NCI-H1105 (cell line): ENCODE measurements around the gene ANXA1.
"Not testable (repeated sequence)": the region's sequence is repeated elsewhere in the genome, so short reads cannot be mapped to it uniquely, and the experiment has no call there.

Experiments
- DNase-seq: peaks from one replicate; lab custom pipeline; 2025; lab: John Stamatoyannopoulos, UW

The ANXA1 gene

DNA sequence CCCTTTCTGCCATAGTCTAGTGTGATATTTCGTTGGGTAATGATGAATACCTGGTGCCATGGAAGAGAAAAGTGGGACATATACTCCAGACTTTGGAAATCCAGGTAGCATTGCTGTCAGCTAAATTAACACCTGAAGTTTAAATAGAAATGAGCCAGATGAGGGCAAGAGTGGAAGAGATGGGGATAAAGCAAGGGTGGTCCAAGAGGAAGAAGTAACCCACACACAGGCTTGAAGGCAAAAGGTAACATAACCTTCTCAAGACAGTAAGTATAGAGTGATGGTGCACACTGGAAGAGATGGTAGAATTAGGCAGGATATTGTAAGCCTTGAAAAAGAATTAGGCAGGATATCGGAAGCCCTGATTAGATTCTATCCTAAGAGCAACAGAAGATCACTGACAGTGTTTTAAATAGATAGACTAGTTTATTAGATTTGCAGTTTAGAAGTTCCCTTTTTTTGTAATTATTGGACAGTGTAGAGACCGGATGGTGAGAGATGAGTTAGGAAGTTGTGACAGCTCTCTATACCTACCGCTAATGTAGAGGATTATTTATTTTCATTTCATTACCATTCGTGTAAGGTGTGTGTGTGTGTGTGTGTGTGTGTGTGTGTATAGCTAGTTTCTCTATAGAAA, 16.8 kb downstream of the ANXA1 start:
- DNase-seq = no peak

DNA sequence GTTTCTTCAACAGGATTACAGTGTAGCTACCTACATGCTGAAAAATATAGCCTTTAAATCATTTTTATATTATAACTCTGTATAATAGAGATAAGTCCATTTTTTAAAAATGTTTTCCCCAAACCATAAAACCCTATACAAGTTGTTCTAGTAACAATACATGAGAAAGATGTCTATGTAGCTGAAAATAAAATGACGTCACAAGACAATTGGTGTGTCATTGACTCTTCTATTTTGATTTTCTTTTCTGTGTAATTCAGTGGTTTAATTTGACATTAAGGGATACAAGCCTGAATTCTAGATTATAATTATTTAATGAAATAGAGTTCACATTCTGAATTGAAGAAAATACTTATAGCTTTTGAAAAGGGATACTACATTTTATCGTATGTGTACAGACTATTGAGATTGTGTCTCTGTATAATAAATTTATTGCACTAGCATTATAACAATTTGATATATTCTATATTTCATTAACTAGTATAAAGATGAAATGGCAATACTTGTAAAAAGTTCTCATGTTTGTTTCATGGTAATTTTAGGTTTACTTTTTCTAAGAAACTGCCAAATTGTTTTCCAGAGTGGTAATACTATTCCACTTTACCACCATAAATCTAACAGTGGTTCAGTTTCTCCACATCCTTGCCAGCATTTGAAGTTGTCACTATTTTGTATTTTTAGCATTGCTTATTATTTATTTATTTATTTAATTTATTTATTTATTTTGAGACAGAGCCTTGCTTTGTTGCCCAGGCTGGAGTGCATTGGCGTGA, 18.7 kb downstream of the ANXA1 start:
- no peak for DNase-seq

DNA sequence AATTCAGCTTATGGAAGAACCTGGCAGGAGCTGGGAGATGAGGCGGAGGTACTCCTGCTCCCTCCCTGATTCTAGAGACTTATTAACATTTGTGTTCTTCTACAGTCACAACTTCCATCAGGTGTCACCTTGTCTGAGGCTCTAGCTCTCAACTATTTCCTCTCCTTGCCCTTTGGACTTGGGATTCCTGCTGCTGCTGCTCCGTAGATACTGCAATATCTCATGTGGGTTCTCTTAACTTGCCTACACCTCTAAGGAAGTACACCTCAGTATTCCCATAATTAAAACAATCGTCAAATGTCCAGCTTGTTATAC, 21.2 kb downstream of the ANXA1 start:
- DNase-seq = no peak

DNA sequence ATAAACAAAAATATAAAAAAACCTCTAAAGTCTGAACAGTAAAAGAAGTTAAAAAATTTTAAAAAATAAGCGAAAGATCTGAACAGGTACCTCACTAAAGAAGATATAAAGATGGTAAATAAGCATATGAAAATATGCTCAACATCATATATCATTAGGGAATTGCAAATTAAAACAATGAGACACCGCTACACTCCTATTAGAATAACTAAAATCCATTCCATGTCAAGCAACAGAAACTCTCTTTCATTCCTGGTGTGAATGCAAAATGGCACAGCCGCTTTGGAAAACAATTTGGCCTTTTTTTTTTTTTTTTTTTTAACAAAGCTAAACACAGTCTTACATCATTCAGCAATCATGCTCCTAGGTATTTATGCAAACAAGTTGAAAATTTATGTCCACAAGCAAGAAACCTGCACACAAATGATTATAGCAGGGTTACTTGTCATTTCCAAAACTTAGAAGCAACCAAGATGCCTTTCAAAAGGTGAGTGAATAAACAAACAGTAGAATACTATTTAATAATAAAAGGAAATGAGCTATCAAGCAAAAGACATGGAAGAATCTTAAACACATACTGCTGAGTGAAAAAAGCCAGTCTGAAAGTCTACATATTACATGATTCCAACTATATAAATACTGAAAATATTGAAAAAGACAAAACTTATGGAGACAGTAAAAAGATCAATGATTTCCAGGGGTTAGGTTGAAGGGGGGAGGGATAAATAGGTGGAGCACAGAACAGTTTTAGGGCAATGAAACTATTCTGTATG, 22.1 kb downstream of the ANXA1 start:
- DNase-seq = no peak

DNA sequence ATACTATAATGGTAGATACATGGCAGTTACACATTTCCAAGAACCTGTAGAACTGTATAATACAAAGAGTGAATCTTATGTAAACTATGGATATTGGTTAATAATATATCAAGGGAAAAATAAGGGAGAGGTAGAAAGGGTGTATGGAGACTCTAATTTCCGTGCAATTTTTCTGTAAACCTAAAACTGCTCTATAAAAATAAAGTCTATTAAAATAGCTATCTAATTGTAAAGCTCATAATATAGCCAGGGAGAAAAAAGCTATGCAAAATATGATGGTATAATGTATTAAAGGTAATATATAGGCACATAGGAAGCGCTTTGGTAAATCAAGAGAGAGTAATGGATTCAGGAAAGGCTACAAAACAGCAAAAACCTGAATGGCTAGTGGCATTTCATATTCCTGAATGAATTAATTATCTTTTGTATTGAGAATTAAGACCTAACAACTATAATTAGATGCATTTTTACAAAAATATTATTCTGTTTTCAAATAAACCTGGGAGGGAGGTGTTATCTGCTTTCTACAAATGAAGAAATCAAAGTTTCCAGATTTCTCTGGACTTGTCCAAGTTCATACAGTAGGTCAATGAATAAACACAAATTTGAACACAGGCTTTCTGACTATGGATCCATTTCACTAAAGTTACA, 22.8 kb downstream of the ANXA1 start:
- no peak for DNase-seq

DNA sequence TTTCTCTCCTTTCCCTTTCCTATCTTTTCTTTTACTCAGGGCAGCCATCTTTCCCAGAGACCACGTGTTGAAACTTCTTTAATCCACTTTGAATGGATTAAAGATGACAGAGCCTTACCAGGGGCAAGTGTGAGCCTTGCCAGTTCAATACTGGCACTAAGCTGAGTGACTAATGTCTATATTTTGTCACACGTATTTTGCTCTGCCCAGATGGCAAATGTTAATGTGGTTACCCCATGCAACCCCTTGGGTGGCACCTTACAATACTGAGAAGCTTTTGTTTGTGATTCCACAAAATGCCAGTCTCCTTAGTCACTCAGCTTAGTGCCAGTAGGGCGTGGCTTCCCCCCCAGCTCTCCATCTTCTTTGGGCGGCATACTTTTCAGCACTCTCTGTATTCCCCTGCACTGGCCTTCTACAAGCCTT, 24.8 kb downstream of the ANXA1 start:
- DNase-seq = no peak

DNA sequence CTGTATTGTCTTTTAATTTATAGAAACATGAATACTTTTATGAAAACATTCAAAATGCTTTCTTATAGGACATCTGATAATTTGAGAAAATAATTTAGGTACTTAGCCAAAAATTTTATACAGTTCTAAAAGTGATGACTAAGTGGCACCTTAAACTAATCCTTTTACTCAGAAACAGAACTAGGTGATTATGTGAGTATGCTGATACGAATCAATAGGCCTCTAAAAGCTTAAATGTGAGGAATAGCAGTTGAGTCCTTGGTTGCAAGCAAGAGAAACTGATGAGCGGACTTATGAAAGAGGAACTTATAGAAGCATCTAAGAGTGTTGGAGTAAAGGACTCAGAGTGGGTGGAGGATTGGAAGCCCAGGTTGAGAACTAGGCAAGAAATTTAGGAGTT, 26.4 kb downstream of the ANXA1 start:
- DNase-seq = no peak

DNA sequence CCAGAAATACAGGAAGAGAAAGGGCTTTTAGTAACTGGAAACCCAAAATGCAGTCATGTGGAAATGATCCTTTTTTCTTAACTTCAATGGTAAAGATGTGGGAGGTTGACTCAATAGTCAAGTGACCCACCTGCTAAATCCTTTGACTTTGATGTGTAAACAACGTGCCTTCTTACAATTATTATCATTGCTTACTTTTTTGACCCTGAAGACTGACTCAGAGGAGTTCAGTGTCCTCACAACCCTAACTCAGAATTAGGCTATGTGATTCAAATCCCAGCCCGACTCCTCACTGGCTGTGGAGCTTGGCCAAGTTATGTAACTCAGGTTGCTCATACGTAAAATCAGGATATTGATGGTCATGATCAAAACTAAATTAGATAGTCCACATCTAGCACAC, 27.9 kb downstream of the ANXA1 start:
- DNase-seq = no peak

DNA sequence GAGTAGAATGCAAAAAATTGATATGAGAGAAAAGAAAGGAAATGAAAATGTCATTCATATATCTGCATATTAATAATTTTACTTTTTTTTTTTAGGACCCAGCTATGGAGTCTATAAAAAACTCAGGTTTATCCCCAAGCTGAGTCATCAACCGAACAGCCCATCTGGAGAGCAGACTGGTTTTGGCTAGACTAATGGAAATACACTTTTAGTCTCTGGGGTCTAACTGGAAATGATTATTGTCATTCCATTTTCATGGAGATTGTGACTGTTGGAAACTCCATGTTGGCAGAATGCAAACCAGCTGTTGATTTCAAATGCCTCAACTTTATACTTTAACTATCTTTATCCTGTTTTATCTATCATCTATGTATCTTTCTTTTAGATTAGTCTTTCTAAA, 28.7 kb downstream of the ANXA1 start:
- no peak for DNase-seq

DNA sequence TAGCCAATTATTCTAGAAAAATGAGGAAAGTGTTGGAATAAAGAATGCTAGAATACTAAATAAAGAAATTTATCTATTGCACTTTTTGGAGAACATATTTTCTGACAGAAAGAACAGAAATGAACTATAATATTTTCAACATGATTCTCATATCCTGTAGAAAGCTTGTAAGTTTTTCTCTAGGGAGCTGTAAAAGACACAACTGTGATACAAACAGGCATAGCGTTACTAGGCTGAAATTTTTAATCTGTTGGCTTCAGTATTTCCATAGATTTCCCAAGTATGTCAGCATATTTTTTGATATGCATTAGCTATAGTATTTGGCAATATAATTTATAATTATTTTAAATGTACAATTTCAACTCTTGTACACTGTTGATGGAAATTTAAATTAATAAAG, 31.3 kb downstream of the ANXA1 start:
- no peak for DNase-seq

DNA sequence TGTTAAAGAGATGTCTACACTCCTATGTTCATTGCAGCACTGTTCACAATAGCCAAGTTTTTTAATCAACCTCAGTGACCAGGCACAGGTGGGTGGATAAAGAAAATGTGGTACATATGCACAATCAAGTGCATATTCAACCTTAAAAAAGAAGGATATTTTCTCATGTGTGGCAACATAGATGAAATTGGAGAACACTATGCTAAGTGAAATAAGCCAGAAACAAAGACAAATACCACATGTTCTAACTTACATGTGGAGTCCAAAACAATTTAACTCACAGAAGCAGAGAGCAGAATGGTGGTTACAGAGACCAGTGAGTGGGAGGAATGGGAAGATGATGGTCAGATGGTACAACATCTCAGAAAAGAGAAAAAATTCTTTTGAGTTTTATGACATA, 31.8 kb downstream of the ANXA1 start:
- no peak for DNase-seq

DNA sequence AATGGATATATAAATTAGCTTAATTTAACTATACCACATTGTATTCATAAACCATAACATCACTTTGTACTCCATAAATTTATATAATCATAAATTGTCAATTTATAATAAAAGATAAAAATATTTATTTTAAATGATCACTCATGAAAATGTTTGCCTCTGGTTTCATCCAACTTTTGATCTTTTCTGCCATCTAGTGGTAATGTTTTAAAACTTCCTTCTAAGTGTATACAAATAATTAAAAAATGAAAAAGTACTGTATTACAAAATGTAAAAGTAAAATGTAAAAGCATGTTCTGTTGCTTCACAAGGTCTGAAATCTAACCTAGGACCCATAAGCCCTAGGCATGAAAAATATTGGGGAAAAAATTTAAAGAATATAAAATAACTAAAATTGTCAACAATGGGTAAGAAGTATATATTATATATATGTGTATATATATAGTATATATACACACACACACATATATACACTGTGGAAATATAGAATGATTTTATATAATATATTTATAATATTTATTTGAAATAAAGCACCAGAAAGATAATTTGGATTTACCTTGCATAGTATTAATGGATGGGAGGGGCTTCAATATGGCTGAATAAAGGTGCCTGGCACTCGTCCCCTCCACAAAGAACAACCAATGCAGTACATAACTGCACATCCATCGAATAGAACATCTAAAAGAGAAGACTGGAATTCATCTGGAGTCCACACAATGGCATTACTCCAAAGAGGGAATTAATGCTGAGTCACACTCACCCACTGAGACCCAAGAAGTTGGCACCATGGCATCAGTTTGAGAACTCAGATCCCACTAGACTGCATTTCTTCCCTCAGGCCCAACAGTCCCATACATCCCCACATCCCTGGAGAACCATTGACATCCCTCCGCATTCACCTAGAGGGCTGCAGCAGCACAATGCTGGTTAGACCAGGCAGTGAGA, 32.5 kb downstream of the ANXA1 start:
- DNase-seq = peak; percentile 26

DNA sequence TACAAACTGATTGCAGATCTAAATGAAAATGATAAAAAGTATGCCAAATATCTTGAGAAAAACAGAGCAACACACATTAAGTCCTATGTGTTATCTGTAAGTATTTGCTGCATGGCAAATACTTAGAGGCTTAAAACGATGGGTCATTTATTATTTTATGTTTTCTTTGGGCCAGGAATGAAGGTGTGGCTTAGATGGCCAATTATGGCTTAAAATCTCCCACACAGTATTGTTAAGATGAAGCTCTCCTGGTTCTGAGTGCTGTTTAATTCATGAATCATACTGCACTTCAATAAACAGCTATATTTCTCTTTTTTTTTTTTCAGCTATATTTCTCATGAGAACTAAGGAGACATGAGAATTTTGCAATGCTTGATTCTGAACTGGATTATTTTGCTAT, 39.4 kb downstream of the ANXA1 start:
- not testable (repeated sequence) for DNase-seq

DNA sequence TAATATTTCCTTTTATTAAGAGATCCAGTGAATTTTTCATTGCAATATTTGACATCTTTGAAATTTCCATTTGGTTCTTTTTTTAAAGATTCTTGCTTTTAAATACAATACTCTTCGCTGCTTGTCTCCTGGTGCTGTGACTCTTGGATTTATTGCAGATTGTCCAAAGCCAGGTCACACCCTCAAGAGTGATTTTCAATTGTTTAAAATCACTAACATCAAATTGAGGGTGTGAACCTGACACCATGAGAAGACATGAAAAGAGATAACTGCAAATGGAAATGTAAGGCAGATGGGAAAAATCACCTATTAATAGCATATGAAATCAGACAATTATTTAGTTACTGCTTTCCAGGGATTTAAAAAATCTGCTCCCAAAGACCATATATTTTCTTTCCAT, 42.6 kb downstream of the ANXA1 start:
- DNase-seq = no peak

DNA sequence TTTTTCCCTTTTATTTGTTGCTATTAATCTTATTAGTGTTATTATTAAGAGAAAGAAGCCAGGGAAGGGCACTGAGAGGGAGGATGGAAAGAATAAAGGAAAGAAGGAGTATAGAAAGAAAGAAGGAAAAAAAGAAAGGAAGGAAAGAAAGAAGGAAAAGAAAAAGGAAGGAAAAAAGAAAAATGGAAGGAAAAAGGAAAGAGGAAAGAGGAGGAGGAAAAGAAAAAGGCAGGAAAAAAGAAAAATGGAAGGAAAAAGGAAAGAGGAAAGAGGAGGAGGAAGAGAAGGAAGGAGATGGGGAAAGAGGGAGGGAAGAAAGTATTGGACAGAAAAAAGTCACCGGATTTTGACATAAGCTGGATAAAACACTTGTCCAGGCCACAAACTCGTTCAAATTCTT, 47.8 kb downstream of the ANXA1 start:
- no peak for DNase-seq

DNA sequence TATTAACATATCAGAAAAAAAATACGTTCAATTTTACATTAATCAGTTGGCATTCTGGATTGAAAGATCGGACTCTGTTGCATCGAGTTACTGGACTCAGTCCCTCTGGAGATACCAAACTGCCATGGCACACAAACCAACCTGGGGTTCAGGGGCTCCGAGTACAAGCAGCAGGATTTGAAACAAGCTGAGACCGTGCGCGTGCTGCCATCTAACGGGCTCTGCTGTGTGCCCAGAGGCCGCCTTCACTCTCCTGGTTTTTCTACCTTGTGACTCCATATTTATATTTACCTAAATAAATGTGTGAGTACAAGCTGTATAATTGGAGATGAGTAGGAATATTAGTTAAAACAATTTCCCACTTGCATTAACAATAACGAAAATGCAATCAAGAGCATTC, 48.2 kb downstream of the ANXA1 start:
- DNase-seq = no peak

DNA sequence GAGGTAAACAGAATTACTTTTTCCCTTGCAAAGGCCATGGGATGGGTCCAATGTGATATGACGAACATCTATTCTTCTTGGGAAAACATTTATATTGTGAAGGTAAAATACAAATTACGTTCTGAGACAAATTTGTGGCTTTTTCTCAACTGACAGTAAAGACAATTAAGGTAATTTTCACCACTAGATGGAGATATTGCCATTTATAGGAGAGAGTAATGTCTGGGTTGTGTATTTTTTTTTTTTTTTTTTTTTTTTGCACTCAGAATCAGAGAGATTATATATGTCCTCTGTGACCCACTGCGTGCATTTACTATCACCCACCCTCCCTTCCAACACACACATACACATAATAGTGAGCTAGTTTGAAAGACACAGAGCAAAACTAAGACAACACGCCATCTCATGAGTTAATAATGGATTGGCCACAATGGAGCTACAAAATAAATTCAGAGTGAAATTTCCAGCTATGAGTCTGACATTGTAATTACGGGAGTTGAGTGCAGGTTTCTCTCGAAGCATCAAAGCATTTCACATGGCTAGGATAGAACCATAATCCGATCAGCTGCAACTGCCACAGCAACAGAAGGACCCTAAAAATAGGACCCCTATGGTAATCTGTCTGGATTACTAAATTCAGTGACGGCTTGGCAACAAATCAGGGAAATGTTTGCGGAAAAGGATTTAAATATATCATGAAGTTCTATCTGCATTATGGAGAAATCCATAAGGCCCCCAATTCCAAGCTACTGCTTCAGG, 49.2 kb downstream of the ANXA1 start:
- DNase-seq = peak; percentile 16

DNA sequence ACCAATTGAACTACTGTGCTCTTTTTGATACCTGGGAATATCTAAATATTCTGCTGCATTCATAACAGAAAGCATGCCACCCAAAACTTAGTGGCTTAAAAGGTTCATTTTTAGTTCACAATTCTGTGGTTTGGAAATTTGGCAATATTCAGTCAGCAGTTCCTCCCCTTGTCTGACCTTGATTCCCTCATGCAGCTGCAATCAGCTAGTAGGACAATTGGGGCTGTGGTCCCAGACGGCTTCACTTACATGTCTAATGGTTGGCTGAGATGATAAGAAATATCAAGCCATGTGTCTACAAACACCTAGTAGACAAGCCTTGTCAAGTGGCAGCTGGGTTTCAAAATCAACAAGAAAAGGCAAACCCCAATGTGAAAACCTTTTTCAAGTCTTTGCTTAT, 51.3 kb downstream of the ANXA1 start:
- no peak for DNase-seq

DNA sequence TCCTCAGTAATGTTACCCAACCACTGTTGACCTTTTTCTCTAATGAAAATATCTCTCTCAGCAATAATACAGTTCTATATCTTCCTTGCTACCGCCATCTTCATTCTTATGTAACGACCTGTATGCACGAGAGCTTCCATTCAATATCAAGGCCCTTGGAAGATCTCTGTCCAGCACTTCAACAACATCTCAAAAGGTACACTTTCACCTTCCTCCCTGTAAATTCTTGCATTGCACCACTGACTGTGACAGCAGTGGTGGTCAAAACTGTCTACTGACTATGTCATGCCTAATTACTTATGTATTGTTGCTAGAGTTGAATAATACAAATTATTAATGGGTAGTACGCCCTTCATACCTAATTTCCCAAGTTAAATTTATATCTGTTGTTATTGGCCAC, 53.3 kb downstream of the ANXA1 start:
- no peak for DNase-seq

DNA sequence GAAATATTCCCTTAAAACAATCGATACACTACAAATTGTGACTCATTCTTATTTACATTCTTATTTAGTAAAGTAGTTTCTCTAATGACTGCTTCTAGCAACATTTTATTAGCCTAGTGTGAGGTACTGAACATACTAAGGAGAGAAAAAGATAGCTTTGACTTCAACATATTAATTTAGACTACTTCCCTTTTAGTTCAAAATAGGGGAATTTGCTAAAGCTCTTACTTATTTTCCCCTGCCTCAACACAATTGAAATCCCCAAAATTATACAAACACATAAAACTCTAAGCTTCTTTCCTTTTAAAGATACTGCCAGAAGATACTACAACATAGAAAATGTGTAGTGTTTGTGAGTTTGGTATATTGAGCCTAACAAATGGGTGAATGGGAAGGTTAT, 55.2 kb downstream of the ANXA1 start:
- DNase-seq = no peak
